Measurements from ENCODE around the gene BABAM2. TPM values are rescaled to one million over a fixed set of nuclear protein-coding genes. Genes with fewer than 3 reads are reported as not detected.

The BABAM2 gene
- total RNA-seq, 1 donor, result 42.0 TPM

GRCh38 chr2:27980242-27980641 lies 89.7 kb downstream of the BABAM2 start:
- Histone ChIP-seq H3K9me3 (ENCODE audit: low read depth, low read length) (no peaks in the 10 kb centered on the region), H3K4me3 (ENCODE audit: insufficient read depth, low read length) (no peak overlapping the region), H4K20me1 (ENCODE audit: insufficient read depth, low read length) (no peaks in the 10 kb centered on the region), H3K79me2 (ENCODE audit: insufficient read depth, low read length) (peaks cover 16% of the 10 kb centered on the region), H3K4me2 (ENCODE audit: insufficient read depth, low read length) (no peak overlapping the region), H3K36me3 (ENCODE audit: insufficient read depth, low read length) (no peaks in the 10 kb centered on the region), H2AFZ (ENCODE audit: low read length) (no peak overlapping the region), H3K4me1 (ENCODE audit: insufficient read depth, low read length) (peaks cover 16% of the 10 kb centered on the region), H3K27me3 (ENCODE audit: insufficient read depth, low read length) (no peaks in the 10 kb centered on the region), H3K27ac (ENCODE audit: low read depth, low read length) (no peak overlapping the region)
- DNase-seq (ENCODE audit: insufficient read length, low spot score, missing footprints), result no peak
- TF ChIP-seq CTCF (IDR thresholded peaks at IDR 0.05; ENCODE audit: extremely low read depth, low read depth, low read length), result no peak

- Histone ChIP-seq H3K79me2 (ENCODE audit: insufficient read depth, low read length) (peaks cover 24% of the 10 kb centered on the region), H3K4me1 (ENCODE audit: insufficient read depth, low read length) (no peaks in the 10 kb centered on the region), H4K20me1 (ENCODE audit: insufficient read depth, low read length) (no peaks in the 10 kb centered on the region), H3K4me2 (ENCODE audit: insufficient read depth, low read length) (no peak overlapping the region), H2AFZ (ENCODE audit: low read length) (no peak overlapping the region), H3K36me3 (ENCODE audit: insufficient read depth, low read length) (no peaks in the 10 kb centered on the region), H3K27ac (ENCODE audit: low read depth, low read length) (no peak overlapping the region), H3K27me3 (ENCODE audit: insufficient read depth, low read length) (no peaks in the 10 kb centered on the region), H3K4me3 (ENCODE audit: insufficient read depth, low read length) (no peak overlapping the region), H3K9me3 (ENCODE audit: low read depth, low read length) (no peaks in the 10 kb centered on the region)
- TF ChIP-seq CTCF (IDR thresholded peaks at IDR 0.05; ENCODE audit: extremely low read depth, low read depth, low read length), result no peak
- DNase-seq (ENCODE audit: insufficient read length, low spot score, missing footprints), result no peak
These were observed 93.6 kb downstream of the BABAM2 start for GRCh38 chr2:27984153-27984552.

- H2AFZ ChIP-seq (ENCODE audit: low read length), result no peak overlapping the region
- H3K27me3 ChIP-seq (ENCODE audit: insufficient read depth, low read length), result no peaks in the 10 kb centered on the region
- H3K79me2 ChIP-seq (ENCODE audit: insufficient read depth, low read length), result peaks cover 11% of the 10 kb centered on the region
- H3K4me1 ChIP-seq (ENCODE audit: insufficient read depth, low read length), result peaks cover 8% of the 10 kb centered on the region
- DNase-seq (ENCODE audit: insufficient read length, low spot score, missing footprints), result no peak
- no peak for TF ChIP-seq CTCF (IDR thresholded peaks at IDR 0.05; ENCODE audit: extremely low read depth, low read depth, low read length)
- no peaks in the 10 kb centered on the region for H3K9me3 ChIP-seq (ENCODE audit: low read depth, low read length)
- H3K36me3 ChIP-seq (ENCODE audit: insufficient read depth, low read length), result no peaks in the 10 kb centered on the region
- no peak overlapping the region for H3K4me2 ChIP-seq (ENCODE audit: insufficient read depth, low read length)
- no peaks in the 10 kb centered on the region for H4K20me1 ChIP-seq (ENCODE audit: insufficient read depth, low read length)
- no peak overlapping the region for H3K27ac ChIP-seq (ENCODE audit: low read depth, low read length)
- H3K4me3 ChIP-seq (ENCODE audit: insufficient read depth, low read length), result no peak overlapping the region
These were observed 97.8 kb downstream of the BABAM2 start for GRCh38 chr2:27988306-27988705.

GRCh38 chr2:27988718-27989117 lies 98.2 kb downstream of the BABAM2 start:
- no peak for DNase-seq (ENCODE audit: insufficient read length, low spot score, missing footprints)
- Histone ChIP-seq H3K4me3 (ENCODE audit: insufficient read depth, low read length) (no peak overlapping the region), H3K9me3 (ENCODE audit: low read depth, low read length) (no peaks in the 10 kb centered on the region), H3K4me1 (ENCODE audit: insufficient read depth, low read length) (peaks cover 12% of the 10 kb centered on the region), H3K36me3 (ENCODE audit: insufficient read depth, low read length) (no peaks in the 10 kb centered on the region), H3K79me2 (ENCODE audit: insufficient read depth, low read length) (peaks cover 10% of the 10 kb centered on the region), H2AFZ (ENCODE audit: low read length) (no peak overlapping the region), H3K27me3 (ENCODE audit: insufficient read depth, low read length) (no peaks in the 10 kb centered on the region), H3K27ac (ENCODE audit: low read depth, low read length) (no peak overlapping the region), H3K4me2 (ENCODE audit: insufficient read depth, low read length) (no peak overlapping the region), H4K20me1 (ENCODE audit: insufficient read depth, low read length) (no peaks in the 10 kb centered on the region)
- TF ChIP-seq CTCF (IDR thresholded peaks at IDR 0.05; ENCODE audit: extremely low read depth, low read depth, low read length), result no peak

Measured in osteoblast (primary cell).